GM23338 (cell line): ENCODE results near the gene ZNF91. TPM values are rescaled to one million over a fixed set of nuclear protein-coding genes. Genes with fewer than 3 reads are reported as not detected.
"Not testable (repeated sequence)": the region's sequence is repeated elsewhere in the genome, so short reads cannot be mapped to it uniquely, and the experiment has no call there.

Experiments
- ATAC-seq: fragments of 200-7000 bp; cut with Tn5 transposase; 3 replicates; pipeline ENCODE4 v1.9.1; 2020
- DNase-seq: peaks from one replicate; pipeline ENCODE4 v3.0.0-alpha.2; 2015; ENCODE audit warnings: low spot score
- H2AFZ ChIP-seq: fragments of 200-600 bp; sonication (generic); 2 replicates; pipeline ENCODE4 v1.8.0; 2016; ENCODE audit warnings: antibody characterized with exemption, mild to moderate bottlenecking, moderate library complexity
- H3F3A ChIP-seq: fragments of 200-600 bp; sonication (generic); replicated peaks from 2 replicates; pipeline ENCODE4 v1.8.0; 2017; ENCODE audit warnings: antibody characterized with exemption, mixed run types, low read depth
- H3K27ac ChIP-seq: fragments of 200-600 bp; sonication (generic); 2 replicates; pipeline ENCODE4 v1.6.1; 2016; ENCODE audit warnings: low read depth
- H3K27me3 ChIP-seq: fragments of 200-600 bp; sonication (generic); 2 replicates; pipeline ENCODE4 v1.8.0; 2016; ENCODE audit warnings: mild to moderate bottlenecking, mixed run types, moderate library complexity; ENCODE audit not compliant: insufficient read depth
- H3K36me3 ChIP-seq: fragments of 200-600 bp; sonication (generic); 2 replicates; pipeline ENCODE4 v1.8.0; 2016; ENCODE audit warnings: mild to moderate bottlenecking; ENCODE audit not compliant: insufficient read depth
- H3K4me1 ChIP-seq: fragments of 200-600 bp; sonication (generic); 2 replicates; pipeline ENCODE4 v1.8.0; 2016; ENCODE audit warnings: mild to moderate bottlenecking, moderate library complexity; ENCODE audit not compliant: insufficient read depth
- H3K4me2 ChIP-seq: fragments of 200-600 bp; sonication (generic); 2 replicates; pipeline ENCODE4 v1.7.1; 2017; ENCODE audit warnings: mixed run types
- H3K4me3 ChIP-seq: fragments of 200-600 bp; sonication (generic); 2 replicates; pipeline ENCODE4 v1.6.1; 2016; ENCODE audit warnings: mixed run types
- H3K79me2 ChIP-seq: fragments of 200-600 bp; sonication (generic); replicated peaks from 2 replicates; pipeline ENCODE4 v1.8.0; 2017; ENCODE audit warnings: mild to moderate bottlenecking; ENCODE audit not compliant: insufficient read depth
- H3K9me2 ChIP-seq: fragments of 200-600 bp; sonication (generic); 2 replicates; pipeline ENCODE4 v1.8.0; 2017; ENCODE audit not compliant: insufficient read depth
- H4K20me1 ChIP-seq: fragments of 200-600 bp; sonication (generic); replicated peaks from 2 replicates; pipeline ENCODE4 v1.8.0; 2017; ENCODE audit warnings: mild to moderate bottlenecking; ENCODE audit not compliant: insufficient read depth
- H3K27ac Mint-ChIP-seq: 2 replicates; pipeline ENCODE4 v1.8.0; 2020; ENCODE audit warnings: inconsistent platforms, mild to moderate bottlenecking, moderate library complexity, mixed read lengths
- H3K27me3 Mint-ChIP-seq: 3 replicates; pipeline ENCODE4 v1.8.0; 2022; ENCODE audit warnings: low read depth, mild to moderate bottlenecking, moderate library complexity, mixed read lengths, inconsistent platforms; ENCODE audit not compliant: insufficient read depth, poor library complexity
- H3K36me3 Mint-ChIP-seq: 3 replicates; pipeline ENCODE4 v1.8.0; 2021; ENCODE audit warnings: low read depth, mild to moderate bottlenecking, inconsistent platforms, moderate library complexity, mixed read lengths
- H3K4me1 Mint-ChIP-seq: 3 replicates; pipeline ENCODE4 v1.8.0; 2020; ENCODE audit warnings: mild to moderate bottlenecking, inconsistent platforms, mixed read lengths
- H3K4me3 Mint-ChIP-seq: 3 replicates; pipeline ENCODE4 v1.8.0; 2021; ENCODE audit warnings: moderate library complexity, mild to moderate bottlenecking, inconsistent platforms, mixed read lengths
- H3K9me3 Mint-ChIP-seq: 3 replicates; pipeline ENCODE4 v1.8.0; 2020; ENCODE audit warnings: moderate library complexity, mild to moderate bottlenecking, inconsistent platforms, mixed read lengths
- CREB1 ChIP-seq: fragments of 250-450 bp; sonication (Bioruptor Pico); IDR thresholded peaks from 2 replicates; pipeline ENCODE4 v1.5.0; 2020; ENCODE audit warnings: low read depth, mild to moderate bottlenecking, moderate library complexity
- ETS1 ChIP-seq: IDR thresholded peaks from 2 replicates; pipeline ENCODE4 v1.6.1; 2016; ENCODE audit warnings: antibody characterized with exemption
- EZH2 ChIP-seq: fragments of 200-600 bp; sonication (generic); IDR thresholded peaks from one replicate; pipeline ENCODE4 v1.8.0; 2017; ENCODE audit warnings: antibody characterized with exemption, mild to moderate bottlenecking, low read depth; ENCODE audit not compliant: unreplicated experiment
- JUNB ChIP-seq: IDR thresholded peaks from one replicate; pipeline ENCODE4 v1.6.1; 2016; ENCODE audit warnings: antibody characterized with exemption; ENCODE audit not compliant: unreplicated experiment
- NANOG ChIP-seq: IDR thresholded peaks from 2 replicates; pipeline ENCODE4 v1.6.1; 2016; ENCODE audit warnings: antibody characterized with exemption, borderline replicate concordance
- STAT1 ChIP-seq: IDR thresholded peaks from one replicate; pipeline ENCODE4 v1.6.1; 2016; ENCODE audit warnings: antibody characterized with exemption; ENCODE audit not compliant: unreplicated experiment
- ZNF114 ChIP-seq: fragments of 250-450 bp; sonication (Bioruptor Pico); IDR thresholded peaks from 2 replicates; pipeline ENCODE4 v1.5.0; 2020; ENCODE audit warnings: mild to moderate bottlenecking, moderate library complexity
- ZNF331 ChIP-seq: fragments of 250-450 bp; sonication (Bioruptor Pico); IDR thresholded peaks from 2 replicates; pipeline ENCODE4 v1.5.0; 2020; ENCODE audit warnings: low read depth, mild to moderate bottlenecking, moderate library complexity
- polyA plus RNA-seq: library from polyadenylated mRNA; unstranded; fragments of >200 nt; fragmentation: Nextera tagmentation; extraction: Ambion mirVana; gene quantifications from 2 replicates; pipeline ENCODE4 v1.2.1, GENCODE V29; 2016
- total RNA-seq: library from RNA; depleted of rRNA; stranded (reverse); fragments of >200 nt; shearing (Covaris generic); gene quantifications from 2 replicates; pipeline ENCODE4 v1.2.3, GENCODE V29; 2014
- TF ChIP-seq, protein P1 (sequence below): IDR thresholded peaks from one replicate; pipeline ENCODE4 v1.6.1; 2018; ENCODE audit warnings: antibody characterized with exemption; ENCODE audit not compliant: unreplicated experiment
- TF ChIP-seq, protein P2 (sequence below), 2 experiments: fragments of 200-600 bp in 1 of 2; sonication (generic) in 1 of 2; conservative IDR thresholded peaks; 2 replicates each; pipeline versions ENCODE4 v1.5.1 to v1.6.1; 2016 to 2017; ENCODE audit warnings: antibody characterized with exemption in 2 of 2, low read depth in 2 of 2, mild to moderate bottlenecking in 2 of 2, moderate library complexity in 1 of 2

ZNF91 gene
- total and polyA plus RNA-seq, 2 experiments from 2014 or later, result 23.5 to 51.6 TPM

GRCh38 chr19:23381114-23381513, 14.2 kb downstream of the ZNF91 start (continued):
- no peak for TF ChIP-seq EZH2
- no peak for TF ChIP-seq STAT1
- TF ChIP-seq JUNB, result no peak

DNA sequence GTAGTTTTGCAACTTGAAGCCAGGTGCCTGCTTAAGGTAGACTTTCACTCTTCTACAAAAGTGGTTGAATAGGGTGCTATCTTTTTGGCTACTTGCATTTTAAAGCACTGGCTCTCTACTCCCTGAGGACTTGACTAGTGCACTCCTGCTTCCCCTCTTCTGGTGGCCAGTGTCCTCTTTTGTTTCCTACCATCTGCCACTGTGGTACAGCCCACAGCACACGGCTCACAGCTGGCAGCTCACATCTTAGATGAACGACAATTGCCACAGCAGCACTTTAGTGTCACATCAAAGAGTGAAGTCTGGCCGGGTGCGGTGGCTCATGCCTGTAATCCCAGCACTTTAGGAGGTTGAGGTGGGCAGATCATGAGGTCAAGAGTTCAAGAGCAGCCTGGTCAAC, 15.6 kb downstream of the ZNF91 start:
- H2AFZ ChIP-seq, H3K36me3 ChIP-seq, H3K4me3 Mint-ChIP-seq, DNase-seq, H3K27me3 Mint-ChIP-seq, H3K9me2 ChIP-seq, H3K27ac Mint-ChIP-seq, H3F3A ChIP-seq, H3K4me1 Mint-ChIP-seq, H3K4me1 ChIP-seq, H3K4me2 ChIP-seq, H3K27me3 ChIP-seq, H3K27ac ChIP-seq, ATAC-seq, H3K4me3 ChIP-seq: not testable (repeated sequence)
- H3K36me3 Mint-ChIP-seq, result peaks cover 65% of the 10 kb centered on the region
- Histone ChIP-seq H3K79me2 (peaks cover 99% of the 10 kb centered on the region), H4K20me1 (peaks cover 43% of the 10 kb centered on the region)
- H3K9me3 Mint-ChIP-seq, result peaks cover 22% of the 10 kb centered on the region; the same call in 2 of the 3 replicates

DNA sequence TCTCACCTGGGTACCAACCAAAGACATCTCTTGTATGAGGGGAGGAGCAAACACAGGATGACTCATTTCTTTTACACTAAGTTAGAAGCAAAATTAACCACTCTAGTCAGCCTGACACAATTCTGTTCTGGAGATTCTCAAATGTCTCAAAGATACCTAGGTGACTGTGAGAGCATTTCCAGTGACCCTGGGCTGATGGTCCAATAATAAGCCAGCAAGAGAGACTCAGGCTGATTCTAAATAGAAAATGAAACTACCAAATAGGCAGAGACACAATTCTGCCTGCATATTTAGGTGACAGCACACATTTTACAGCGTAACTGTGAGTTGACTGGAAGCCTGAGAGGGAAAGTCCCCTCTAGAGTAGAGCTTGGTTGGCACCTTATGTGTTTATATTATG, 16.3 kb downstream of the ZNF91 start:
- Histone ChIP-seq H3K9me2 (no peaks in the 10 kb centered on the region), H3K36me3 (peaks cover 3% of the 10 kb centered on the region; the same call in 1 of the 2 replicates), H4K20me1 (peaks cover 42% of the 10 kb centered on the region; the same call in 1 of the 2 replicates), H3K27me3 (no peaks in the 10 kb centered on the region), H3K27ac (no peak overlapping the region), H3K4me3 (no peak overlapping the region), H3F3A (no peaks in the 10 kb centered on the region), H3K4me1 (no peaks in the 10 kb centered on the region; the same call in 1 of the 2 replicates), H3K4me2 (no peak overlapping the region), H2AFZ (no peak overlapping the region), H3K79me2 (peaks cover 92% of the 10 kb centered on the region)
- peaks cover 24% of the 10 kb centered on the region; the same call in 2 of the 3 replicates for H3K9me3 Mint-ChIP-seq
- H3K4me1 Mint-ChIP-seq, result peaks cover 5% of the 10 kb centered on the region; the same call in 2 of the 3 replicates
- H3K27ac Mint-ChIP-seq, result no peak overlapping the region
- peaks cover 66% of the 10 kb centered on the region for H3K36me3 Mint-ChIP-seq
- ATAC-seq (no peak), DNase-seq (no peak)
- no peaks in the 10 kb centered on the region for H3K27me3 Mint-ChIP-seq
- no peak overlapping the region for H3K4me3 Mint-ChIP-seq
- TF ChIP-seq, protein P1, sequence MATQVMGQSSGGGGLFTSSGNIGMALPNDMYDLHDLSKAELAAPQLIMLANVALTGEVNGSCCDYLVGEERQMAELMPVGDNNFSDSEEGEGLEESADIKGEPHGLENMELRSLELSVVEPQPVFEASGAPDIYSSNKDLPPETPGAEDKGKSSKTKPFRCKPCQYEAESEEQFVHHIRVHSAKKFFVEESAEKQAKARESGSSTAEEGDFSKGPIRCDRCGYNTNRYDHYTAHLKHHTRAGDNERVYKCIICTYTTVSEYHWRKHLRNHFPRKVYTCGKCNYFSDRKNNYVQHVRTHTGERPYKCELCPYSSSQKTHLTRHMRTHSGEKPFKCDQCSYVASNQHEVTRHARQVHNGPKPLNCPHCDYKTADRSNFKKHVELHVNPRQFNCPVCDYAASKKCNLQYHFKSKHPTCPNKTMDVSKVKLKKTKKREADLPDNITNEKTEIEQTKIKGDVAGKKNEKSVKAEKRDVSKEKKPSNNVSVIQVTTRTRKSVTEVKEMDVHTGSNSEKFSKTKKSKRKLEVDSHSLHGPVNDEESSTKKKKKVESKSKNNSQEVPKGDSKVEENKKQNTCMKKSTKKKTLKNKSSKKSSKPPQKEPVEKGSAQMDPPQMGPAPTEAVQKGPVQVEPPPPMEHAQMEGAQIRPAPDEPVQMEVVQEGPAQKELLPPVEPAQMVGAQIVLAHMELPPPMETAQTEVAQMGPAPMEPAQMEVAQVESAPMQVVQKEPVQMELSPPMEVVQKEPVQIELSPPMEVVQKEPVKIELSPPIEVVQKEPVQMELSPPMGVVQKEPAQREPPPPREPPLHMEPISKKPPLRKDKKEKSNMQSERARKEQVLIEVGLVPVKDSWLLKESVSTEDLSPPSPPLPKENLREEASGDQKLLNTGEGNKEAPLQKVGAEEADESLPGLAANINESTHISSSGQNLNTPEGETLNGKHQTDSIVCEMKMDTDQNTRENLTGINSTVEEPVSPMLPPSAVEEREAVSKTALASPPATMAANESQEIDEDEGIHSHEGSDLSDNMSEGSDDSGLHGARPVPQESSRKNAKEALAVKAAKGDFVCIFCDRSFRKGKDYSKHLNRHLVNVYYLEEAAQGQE, result no peak
- no peak for TF ChIP-seq STAT1
- TF ChIP-seq JUNB, result no peak
- TF ChIP-seq NANOG, result no peak
- no peak for TF ChIP-seq ZNF331 (CRISPR knock-in tag)
- no peak for TF ChIP-seq EZH2
- no peak for TF ChIP-seq ZNF114
- no peak for TF ChIP-seq CREB1
- TF ChIP-seq, protein P2, sequence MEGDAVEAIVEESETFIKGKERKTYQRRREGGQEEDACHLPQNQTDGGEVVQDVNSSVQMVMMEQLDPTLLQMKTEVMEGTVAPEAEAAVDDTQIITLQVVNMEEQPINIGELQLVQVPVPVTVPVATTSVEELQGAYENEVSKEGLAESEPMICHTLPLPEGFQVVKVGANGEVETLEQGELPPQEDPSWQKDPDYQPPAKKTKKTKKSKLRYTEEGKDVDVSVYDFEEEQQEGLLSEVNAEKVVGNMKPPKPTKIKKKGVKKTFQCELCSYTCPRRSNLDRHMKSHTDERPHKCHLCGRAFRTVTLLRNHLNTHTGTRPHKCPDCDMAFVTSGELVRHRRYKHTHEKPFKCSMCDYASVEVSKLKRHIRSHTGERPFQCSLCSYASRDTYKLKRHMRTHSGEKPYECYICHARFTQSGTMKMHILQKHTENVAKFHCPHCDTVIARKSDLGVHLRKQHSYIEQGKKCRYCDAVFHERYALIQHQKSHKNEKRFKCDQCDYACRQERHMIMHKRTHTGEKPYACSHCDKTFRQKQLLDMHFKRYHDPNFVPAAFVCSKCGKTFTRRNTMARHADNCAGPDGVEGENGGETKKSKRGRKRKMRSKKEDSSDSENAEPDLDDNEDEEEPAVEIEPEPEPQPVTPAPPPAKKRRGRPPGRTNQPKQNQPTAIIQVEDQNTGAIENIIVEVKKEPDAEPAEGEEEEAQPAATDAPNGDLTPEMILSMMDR (conservative IDR thresholded peaks at IDR 0.05; ENCODE audit: low read depth in 2 of 2), result no peak
- no peak for TF ChIP-seq ETS1
